ENCODE results near the gene DHRSX.

DHRSX gene

DNA sequence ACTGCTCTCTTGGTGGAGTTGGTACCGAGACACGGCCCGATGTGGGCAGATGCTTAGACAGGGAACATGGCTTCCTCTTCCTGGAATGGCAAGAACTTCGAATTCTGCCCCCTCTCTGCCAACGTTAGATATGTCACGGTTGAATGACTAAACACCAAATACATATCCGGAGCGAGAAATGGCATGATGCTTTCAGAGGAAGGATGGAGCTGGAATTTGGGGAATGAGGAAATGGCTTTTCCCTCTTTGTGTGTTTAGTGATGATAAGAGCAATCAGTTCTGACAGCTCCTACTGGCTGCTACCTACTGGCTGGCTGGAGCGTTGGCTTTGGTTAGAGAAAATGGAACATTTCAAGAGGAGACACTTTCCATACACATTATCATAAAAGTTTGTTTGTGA is 140.0 kb downstream of the DHRSX start:
- TF ChIP-seq GATA3 (IDR thresholded peaks at IDR 0.05; ENCODE audit: low read depth, low read length) (no peak), GATA2 (IDR thresholded peaks at IDR 0.05; ENCODE audit: low read depth, low read length) (no peak)

DNA sequence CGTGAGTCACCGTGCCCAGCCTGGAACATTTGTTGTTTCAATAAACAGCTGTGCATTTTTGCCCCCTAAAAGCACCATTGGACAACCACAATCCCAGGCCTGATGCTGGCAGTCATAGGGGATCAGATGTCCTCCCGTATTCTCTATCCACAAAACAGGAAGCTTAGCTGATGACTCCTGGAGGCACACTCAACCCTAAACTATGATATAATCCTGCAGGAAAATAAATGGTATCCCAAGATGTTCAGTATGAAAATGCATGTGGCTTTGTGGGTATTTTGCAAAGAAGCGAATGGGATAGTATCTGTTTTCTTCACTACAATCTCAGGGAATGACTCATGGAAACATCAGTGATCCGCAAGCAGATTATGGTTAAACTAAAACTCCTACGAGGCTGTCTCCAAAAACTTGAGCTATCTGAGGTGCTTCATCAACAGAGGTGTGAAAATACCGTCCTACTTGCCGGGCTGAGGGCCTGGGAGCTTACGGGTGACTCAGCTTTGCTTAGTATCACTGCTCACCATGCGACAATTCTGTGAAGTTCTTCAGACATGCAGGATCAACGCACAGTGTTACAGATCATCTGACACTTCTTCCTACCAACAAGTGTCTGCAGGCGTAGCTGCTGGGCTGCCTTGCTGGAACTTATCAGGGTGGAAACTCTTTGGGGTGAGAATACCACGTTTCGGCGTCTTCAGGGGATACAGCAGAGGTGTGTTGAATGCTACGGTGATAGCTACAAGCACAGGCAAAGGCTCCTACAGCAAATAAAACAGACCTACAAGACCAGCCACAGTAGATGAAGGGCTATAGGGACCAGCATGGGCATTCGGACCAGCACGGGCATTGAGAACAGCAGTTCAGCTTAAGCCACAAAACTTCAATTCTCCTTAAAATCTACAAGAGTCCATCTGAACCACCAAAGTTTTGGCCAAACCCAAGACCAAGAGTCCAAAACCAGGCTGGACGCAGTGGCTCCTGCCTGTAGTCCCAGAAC is 148.5 kb downstream of the DHRSX start:
- TF ChIP-seq GATA3 (IDR thresholded peaks at IDR 0.05; ENCODE audit: low read depth, low read length) (no peak), GATA2 (IDR thresholded peaks at IDR 0.05; ENCODE audit: low read depth, low read length) (no peak)

DNA sequence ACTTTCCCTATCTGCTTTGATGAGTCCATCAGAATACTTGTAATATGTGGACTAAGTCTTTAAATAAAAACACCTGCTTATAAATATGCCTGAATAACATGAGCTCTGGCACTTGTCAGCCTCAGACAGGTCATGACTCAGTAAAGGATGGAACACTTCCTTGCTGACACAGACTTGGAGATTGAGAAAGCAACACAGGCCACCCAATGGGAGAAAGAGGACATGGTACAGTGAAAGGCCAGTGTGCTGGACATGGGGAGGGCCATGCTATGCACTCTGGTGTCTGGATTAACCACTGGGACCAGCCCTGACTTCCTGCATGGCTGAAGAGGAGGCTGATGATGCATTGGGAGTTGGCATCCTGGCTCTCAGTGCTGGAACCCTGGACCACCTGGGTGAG is 149.5 kb downstream of the DHRSX start:
- TF ChIP-seq GATA3 (IDR thresholded peaks at IDR 0.05; ENCODE audit: low read depth, low read length) (no peak), GATA2 (IDR thresholded peaks at IDR 0.05; ENCODE audit: low read depth, low read length) (no peak)

DNA sequence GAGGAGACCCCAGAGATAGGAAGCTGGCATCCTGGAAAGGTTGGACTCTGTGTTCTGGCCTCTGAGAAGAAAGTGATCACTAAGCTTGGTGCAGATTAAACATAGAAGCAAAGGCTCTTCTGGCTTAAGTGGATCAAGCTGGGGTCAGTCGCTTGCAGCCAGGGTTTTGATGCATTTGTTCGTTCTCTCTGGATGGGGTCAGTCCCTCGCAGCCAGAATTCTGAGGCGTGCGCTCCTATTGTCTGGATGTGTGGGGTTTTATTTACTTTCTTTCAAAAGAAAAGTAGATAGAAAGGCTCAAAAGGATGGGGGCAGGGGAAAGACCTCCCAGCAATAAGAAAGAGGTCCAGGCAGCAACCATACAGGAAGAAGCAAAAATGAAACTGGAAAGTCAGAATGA is 152.6 kb downstream of the DHRSX start:
- TF ChIP-seq GATA3 (IDR thresholded peaks at IDR 0.05; ENCODE audit: low read depth, low read length) (no peak), GATA2 (IDR thresholded peaks at IDR 0.05; ENCODE audit: low read depth, low read length) (no peak)

DNA sequence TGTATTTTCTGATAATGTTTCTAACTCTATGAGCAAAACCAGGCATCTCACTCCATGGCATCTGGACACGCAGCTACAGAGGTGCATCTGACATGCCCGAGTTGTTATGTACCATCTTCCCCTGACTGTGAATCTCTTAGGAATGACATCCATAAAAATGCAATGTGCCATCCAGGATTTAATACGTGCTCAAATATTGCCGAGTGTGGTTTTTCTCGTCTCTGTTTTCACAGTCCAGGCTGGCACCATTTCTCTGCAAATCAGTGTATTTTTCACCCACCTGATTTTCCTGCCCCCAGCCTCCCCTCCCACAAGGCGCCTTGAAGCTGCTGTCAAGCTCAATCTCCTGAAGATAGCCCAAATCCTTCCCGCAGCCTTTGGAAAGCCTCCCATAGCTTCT is 154.6 kb downstream of the DHRSX start:
- TF ChIP-seq GATA2 (IDR thresholded peaks at IDR 0.05; ENCODE audit: low read depth, low read length) = no peak
- TF ChIP-seq GATA3 (IDR thresholded peaks at IDR 0.05; ENCODE audit: low read depth, low read length) = no peak

DNA sequence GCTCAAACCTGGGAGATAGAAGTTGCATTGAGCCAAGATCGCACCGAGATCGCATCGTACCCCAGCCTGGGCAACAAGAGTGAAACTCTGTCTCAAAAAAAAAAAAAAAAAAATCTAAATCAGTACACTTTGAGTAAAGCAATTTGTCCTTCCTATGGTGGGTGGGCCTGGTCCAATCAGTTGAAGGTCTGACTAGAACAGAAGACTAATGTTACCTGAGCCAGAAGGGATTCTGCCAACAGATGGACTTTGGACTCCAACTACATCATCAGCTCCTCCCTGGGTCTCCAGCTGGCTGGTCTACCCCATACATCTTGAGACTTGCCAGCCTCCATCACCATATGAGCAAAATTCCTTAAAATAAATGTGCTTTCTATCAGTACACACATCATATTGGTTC is 155.2 kb downstream of the DHRSX start:
- TF ChIP-seq GATA2 (IDR thresholded peaks at IDR 0.05; ENCODE audit: low read depth, low read length) (no peak), GATA3 (IDR thresholded peaks at IDR 0.05; ENCODE audit: low read depth, low read length) (no peak)

DNA sequence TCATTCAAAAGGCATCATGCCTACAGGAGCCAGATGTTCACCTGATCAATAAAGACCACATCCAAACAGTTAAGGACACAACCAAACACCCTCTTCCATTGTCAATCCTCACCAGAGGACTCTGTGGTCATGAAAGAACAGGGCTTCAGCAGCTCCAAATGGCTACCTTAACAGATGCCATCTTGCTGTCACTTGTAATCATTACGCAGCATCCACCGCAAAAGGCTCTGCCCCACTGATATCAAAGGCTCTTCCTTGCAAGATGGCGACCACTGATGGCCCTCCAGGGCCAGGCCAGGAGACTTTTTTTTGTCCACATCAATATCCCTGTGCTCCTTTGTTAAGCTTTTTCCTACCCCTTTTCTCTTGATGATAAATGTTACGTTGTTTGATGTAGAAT is 157.4 kb downstream of the DHRSX start:
- TF ChIP-seq GATA3 (IDR thresholded peaks at IDR 0.05; ENCODE audit: low read depth, low read length) (no peak), GATA2 (IDR thresholded peaks at IDR 0.05; ENCODE audit: low read depth, low read length) (no peak)

DNA sequence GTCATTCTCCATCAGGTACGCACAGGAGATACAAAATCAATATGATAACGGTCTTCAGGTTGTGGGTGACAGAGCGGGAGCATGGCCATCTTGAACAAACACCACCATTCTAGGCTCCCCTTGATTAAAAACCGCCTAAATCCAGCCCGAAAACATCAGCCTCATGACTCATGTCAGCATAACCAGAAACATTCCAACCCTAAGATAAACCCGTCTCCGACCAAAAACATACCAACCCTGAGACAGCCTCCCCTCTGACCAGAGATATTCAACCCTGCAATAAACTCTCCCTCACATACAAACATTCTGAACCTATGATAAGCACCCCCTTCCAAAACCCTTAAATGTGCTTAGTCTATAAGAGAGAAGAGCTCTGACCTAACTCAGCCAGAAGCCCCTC is 157.9 kb downstream of the DHRSX start:
- no peak for TF ChIP-seq GATA3 (IDR thresholded peaks at IDR 0.05; ENCODE audit: low read depth, low read length)
- TF ChIP-seq GATA2 (IDR thresholded peaks at IDR 0.05; ENCODE audit: low read depth, low read length) = no peak

DNA sequence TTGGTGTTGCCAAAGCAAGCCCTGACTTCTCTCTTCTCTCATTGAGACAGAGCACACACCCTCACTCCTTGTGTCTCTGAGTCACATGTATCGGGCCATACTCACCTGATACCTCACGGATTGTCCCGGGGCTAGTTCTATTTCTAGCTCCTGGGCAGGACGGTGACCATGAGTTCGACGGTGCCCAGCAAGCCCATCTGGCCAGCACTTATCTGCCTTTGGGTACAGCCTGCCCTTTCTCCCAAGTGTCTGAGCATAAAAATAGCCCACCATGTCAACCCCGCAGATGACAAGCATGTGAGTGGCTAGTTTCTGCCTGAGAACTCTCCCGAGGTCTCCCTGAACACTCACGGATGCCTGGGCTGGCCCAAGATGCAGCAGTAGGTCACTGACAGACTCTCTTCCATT is 158.5 kb downstream of the DHRSX start:
- TF ChIP-seq GATA3 (IDR thresholded peaks at IDR 0.05; ENCODE audit: low read depth, low read length) = no peak
- no peak for TF ChIP-seq GATA2 (IDR thresholded peaks at IDR 0.05; ENCODE audit: low read depth, low read length)

DNA sequence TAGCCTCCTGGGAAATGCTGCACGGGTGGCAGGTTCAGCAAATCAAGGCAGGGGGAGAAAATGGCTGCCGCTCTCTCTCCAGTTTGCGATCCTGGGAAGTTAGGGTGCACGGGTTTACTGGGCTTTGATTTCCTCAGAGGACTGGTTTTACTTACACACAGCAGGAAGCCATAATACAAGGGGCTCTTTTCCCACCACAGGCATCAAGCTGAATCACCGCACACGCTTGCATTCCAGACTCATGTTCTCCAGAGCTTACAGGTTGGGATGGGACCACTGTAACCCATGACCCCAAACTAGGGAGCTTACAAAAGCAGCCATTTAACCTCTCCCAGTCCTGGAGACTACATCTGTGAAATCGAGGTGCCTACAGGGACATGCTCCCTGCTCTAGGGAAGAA is 159.8 kb downstream of the DHRSX start:
- no peak for TF ChIP-seq GATA2 (IDR thresholded peaks at IDR 0.05; ENCODE audit: low read depth, low read length)
- no peak for TF ChIP-seq GATA3 (IDR thresholded peaks at IDR 0.05; ENCODE audit: low read depth, low read length)

DNA sequence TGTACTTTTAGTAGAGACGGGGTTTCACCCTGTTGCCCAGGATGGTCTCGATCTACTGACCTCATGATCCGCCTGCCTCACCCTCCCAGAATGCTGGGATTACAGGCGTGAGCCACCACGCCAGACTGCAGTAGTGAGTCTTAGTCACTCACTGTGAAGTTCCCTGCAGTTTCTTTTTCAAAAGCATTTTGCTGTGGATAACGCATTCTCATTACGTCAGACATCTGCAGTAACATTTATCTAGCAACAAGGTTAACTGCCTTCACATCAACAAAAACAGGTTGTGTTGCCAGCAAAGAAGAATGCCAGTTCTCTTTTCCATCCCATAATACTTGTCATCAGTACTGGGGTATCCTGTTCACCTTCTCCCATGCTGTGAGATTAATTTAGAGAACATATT is 164.6 kb downstream of the DHRSX start:
- TF ChIP-seq GATA2 (IDR thresholded peaks at IDR 0.05; ENCODE audit: low read depth, low read length) (no peak), GATA3 (IDR thresholded peaks at IDR 0.05; ENCODE audit: low read depth, low read length) (no peak)

DNA sequence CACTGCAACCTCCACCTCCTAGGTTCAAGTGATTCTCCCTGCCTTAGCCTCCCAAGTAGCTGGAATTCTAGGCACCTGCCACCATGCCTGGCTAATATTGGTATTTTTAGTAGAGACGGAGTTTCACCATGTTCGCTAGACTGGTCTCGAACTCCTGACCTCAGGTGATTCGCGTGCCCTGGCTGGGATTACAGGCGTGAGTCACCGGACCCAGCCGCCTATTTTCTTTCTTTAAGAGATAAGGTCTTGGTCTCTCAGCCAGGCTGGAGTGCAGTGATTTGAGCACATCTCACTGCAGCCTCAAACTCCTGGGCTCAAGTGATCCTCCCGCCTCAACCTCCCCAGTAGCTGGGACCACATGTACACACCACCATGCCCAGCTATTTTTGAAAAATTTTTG is 166.5 kb downstream of the DHRSX start:
- TF ChIP-seq GATA3 (IDR thresholded peaks at IDR 0.05; ENCODE audit: low read depth, low read length) (no peak), GATA2 (IDR thresholded peaks at IDR 0.05; ENCODE audit: low read depth, low read length) (no peak)

DNA sequence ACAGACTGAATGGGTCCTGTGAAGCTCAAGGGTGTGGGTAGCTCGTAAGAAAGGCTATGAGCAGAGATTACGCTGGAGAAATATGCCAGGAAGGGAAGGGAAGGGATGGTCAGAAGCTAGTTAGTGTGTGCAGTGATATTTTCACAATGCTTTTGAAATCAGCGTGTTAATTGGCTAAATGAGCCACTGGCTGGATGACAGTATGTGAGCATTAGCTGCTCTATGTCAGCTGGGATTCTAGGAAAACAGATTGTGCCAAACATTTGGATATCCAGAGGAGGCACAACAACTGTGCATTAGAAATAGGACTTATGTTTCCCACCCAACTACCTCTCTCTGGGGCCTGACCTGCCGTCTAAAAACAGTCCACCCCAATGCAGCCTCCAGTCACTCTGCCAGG is 168.5 kb downstream of the DHRSX start:
- no peak for TF ChIP-seq GATA3 (IDR thresholded peaks at IDR 0.05; ENCODE audit: low read depth, low read length)
- TF ChIP-seq GATA2 (IDR thresholded peaks at IDR 0.05; ENCODE audit: low read depth, low read length) = no peak

DNA sequence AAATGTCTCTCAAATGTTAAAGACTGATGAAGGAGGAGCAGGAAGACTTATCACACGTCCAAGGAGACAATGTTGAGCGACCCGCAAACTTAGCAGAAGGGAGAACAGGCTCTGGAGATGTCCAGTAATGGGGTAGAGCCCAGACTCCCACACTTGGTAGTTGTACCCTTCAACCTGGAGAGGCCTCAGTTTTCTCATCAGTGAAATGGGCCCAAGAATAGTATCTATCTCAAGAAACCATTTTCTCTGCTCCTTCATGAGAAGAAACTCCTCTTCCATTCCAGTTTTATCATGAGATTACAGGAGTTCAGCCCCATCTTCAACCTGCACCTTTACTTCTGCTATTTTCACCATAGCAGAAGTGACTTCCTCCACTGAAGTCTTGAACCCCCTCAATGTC is 169.9 kb downstream of the DHRSX start:
- TF ChIP-seq GATA2 (IDR thresholded peaks at IDR 0.05; ENCODE audit: low read depth, low read length) (no peak), GATA3 (IDR thresholded peaks at IDR 0.05; ENCODE audit: low read depth, low read length) (no peak)

DNA sequence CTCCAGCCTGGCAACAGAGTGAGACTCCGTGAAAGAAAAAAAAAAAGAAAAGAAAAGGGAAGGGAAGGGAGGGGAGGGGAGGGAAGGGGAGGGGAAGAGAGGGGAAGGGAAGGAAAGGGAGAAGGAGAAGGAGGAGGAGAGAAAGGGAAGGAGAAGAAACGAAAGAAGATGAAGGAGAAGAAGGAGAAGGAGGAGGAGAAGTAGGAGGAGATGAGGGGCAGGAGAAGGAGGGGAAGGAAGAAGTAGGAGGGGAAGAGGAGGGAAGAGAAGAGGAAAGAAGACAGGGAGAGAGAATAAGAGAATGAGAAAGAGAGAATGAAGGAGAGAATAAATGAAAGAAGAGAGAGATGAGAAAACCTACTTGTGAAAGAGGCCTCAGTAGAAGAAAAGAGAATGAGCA is 170.3 kb downstream of the DHRSX start:
- no peak for TF ChIP-seq GATA2 (IDR thresholded peaks at IDR 0.05; ENCODE audit: low read depth, low read length)
- no peak for TF ChIP-seq GATA3 (IDR thresholded peaks at IDR 0.05; ENCODE audit: low read depth, low read length)

Measured in SH-SY5Y (cell line).